ENCODE measurements around the gene CELF4.
A peak's percentile ranks its signal among the peaks of the same experiment; 100 is the strongest.

CELF4 gene

GRCh38 chr18:37414816-37415215, 150.8 kb downstream of the CELF4 start:
- H3K27ac ChIP-seq (ENCODE audit: poor library complexity, severe bottlenecking): no peak overlapping the region
- no peak overlapping the region for H3K4me3 ChIP-seq (ENCODE audit: severe bottlenecking)
- ATAC-seq (ENCODE audit: low read depth) (no peak), DNase-seq (ENCODE audit: low spot score) (no peak)
- H3K4me1 ChIP-seq (ENCODE audit: insufficient read depth, poor library complexity, severe bottlenecking): peaks cover 8% of the 10 kb centered on the region
- H3K27me3 ChIP-seq (ENCODE audit: insufficient read depth, poor library complexity, severe bottlenecking): no peaks in the 10 kb centered on the region
- H3K9me3 ChIP-seq (ENCODE audit: severe bottlenecking): no peaks in the 10 kb centered on the region
- no peaks in the 10 kb centered on the region for H3K36me3 ChIP-seq (ENCODE audit: low read depth)
- TF ChIP-seq, protein P1, sequence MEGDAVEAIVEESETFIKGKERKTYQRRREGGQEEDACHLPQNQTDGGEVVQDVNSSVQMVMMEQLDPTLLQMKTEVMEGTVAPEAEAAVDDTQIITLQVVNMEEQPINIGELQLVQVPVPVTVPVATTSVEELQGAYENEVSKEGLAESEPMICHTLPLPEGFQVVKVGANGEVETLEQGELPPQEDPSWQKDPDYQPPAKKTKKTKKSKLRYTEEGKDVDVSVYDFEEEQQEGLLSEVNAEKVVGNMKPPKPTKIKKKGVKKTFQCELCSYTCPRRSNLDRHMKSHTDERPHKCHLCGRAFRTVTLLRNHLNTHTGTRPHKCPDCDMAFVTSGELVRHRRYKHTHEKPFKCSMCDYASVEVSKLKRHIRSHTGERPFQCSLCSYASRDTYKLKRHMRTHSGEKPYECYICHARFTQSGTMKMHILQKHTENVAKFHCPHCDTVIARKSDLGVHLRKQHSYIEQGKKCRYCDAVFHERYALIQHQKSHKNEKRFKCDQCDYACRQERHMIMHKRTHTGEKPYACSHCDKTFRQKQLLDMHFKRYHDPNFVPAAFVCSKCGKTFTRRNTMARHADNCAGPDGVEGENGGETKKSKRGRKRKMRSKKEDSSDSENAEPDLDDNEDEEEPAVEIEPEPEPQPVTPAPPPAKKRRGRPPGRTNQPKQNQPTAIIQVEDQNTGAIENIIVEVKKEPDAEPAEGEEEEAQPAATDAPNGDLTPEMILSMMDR (IDR thresholded peaks at IDR 0.05; ENCODE audit: poor library complexity, severe bottlenecking): no peak

DNA sequence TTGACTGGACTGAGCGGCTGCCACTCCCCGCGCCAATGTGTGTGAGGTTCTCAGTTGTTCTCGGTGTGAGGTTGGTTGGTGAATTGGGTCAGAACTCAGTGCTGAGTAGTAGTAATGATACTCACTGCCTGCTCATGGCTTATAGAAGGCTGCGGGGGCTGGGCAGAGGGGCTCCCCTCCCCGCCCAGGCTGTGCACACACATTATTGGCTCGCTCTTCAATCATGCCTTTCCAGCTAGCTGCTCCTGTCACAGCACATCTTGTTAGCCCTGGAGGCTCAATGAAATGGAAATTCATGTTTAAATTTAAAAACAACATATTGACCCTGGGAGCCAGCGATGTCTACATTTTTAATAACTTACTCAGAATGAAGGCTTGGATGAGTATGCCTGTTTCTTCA, 152.8 kb downstream of the CELF4 start:
- Histone ChIP-seq H3K4me3 (ENCODE audit: severe bottlenecking) (no peak overlapping the region), H3K27ac (ENCODE audit: poor library complexity, severe bottlenecking) (no peak overlapping the region), H3K36me3 (ENCODE audit: low read depth) (no peaks in the 10 kb centered on the region), H3K27me3 (ENCODE audit: insufficient read depth, poor library complexity, severe bottlenecking) (no peaks in the 10 kb centered on the region), H3K4me1 (ENCODE audit: insufficient read depth, poor library complexity, severe bottlenecking) (no peaks in the 10 kb centered on the region), H3K9me3 (ENCODE audit: severe bottlenecking) (no peaks in the 10 kb centered on the region)
- no peak for DNase-seq (ENCODE audit: low spot score)
- no peak for ATAC-seq (ENCODE audit: low read depth)
- TF ChIP-seq, protein P1 (IDR thresholded peaks at IDR 0.05; ENCODE audit: poor library complexity, severe bottlenecking): no peak

DNA sequence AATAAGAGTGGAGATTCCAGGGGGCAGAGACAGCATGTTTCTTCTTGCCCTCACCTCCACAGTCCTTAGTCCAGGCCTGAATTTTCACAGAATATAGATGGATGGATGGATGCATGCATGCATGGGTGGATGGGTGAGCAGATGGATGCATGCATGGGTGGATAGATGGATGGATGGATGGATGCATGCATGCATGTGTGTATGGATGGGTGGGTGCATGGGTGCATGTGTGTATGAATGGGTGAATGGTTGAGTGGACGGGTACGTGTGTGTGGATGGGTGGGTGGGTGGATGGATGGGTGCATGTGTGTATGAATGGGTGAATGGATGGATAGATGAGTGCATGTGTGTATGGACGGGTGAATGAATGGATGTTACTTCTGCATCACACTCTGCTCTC, 153.3 kb downstream of the CELF4 start:
- TF ChIP-seq, protein P1 (IDR thresholded peaks at IDR 0.05; ENCODE audit: poor library complexity, severe bottlenecking): no peak
- ATAC-seq (ENCODE audit: low read depth): no peak
- no peaks in the 10 kb centered on the region for H3K4me1 ChIP-seq (ENCODE audit: insufficient read depth, poor library complexity, severe bottlenecking)

DNA sequence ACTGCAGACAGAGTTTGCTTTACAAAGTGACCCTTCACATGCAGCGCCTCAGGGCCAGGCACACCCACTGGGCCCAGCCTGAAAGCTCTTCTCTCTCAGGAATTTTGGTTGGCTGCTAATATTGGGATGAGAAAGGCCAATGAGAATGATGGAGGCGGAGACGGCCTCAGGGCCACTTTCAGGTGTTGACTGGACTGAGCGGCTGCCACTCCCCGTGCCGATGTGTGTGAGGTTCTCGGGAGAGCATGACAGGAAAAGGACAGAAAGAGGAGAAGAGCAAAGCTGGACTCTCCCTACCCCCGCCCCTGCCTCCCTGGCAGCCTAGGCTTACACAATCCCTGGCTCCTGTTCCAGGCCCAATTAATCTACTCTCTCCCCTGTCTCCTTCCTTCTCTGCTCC, 155.7 kb downstream of the CELF4 start:
- H3K4me1 ChIP-seq (ENCODE audit: insufficient read depth, poor library complexity, severe bottlenecking): no peaks in the 10 kb centered on the region
- no peaks in the 10 kb centered on the region for H3K36me3 ChIP-seq (ENCODE audit: low read depth)
- DNase-seq (ENCODE audit: low spot score) (no peak), ATAC-seq (ENCODE audit: low read depth) (0 out of 3 replicates have a peak, but pooled peaks have one; percentile 25)
- H3K4me3 ChIP-seq (ENCODE audit: severe bottlenecking): no peak overlapping the region
- no peaks in the 10 kb centered on the region for H3K9me3 ChIP-seq (ENCODE audit: severe bottlenecking)
- H3K27ac ChIP-seq (ENCODE audit: poor library complexity, severe bottlenecking): no peak overlapping the region
- no peaks in the 10 kb centered on the region for H3K27me3 ChIP-seq (ENCODE audit: insufficient read depth, poor library complexity, severe bottlenecking)
- TF ChIP-seq, protein P1 (IDR thresholded peaks at IDR 0.05; ENCODE audit: poor library complexity, severe bottlenecking): no peak

More for the DNA sequence above, 153.3 kb downstream of the CELF4 start:
- Histone ChIP-seq H3K4me3 (ENCODE audit: severe bottlenecking) (no peak overlapping the region), H3K27ac (ENCODE audit: poor library complexity, severe bottlenecking) (no peak overlapping the region), H3K27me3 (ENCODE audit: insufficient read depth, poor library complexity, severe bottlenecking) (no peaks in the 10 kb centered on the region), H3K9me3 (ENCODE audit: severe bottlenecking) (no peaks in the 10 kb centered on the region), H3K36me3 (ENCODE audit: low read depth) (no peaks in the 10 kb centered on the region)
- DNase-seq (ENCODE audit: low spot score): no peak

GRCh38 chr18:37408676-37409265, 156.8 kb downstream of the CELF4 start:
- Histone ChIP-seq H3K27ac (ENCODE audit: poor library complexity, severe bottlenecking) (no peak overlapping the region), H3K4me3 (ENCODE audit: severe bottlenecking) (no peak overlapping the region), H3K4me1 (ENCODE audit: insufficient read depth, poor library complexity, severe bottlenecking) (no peaks in the 10 kb centered on the region), H3K9me3 (ENCODE audit: severe bottlenecking) (no peaks in the 10 kb centered on the region), H3K27me3 (ENCODE audit: insufficient read depth, poor library complexity, severe bottlenecking) (no peaks in the 10 kb centered on the region), H3K36me3 (ENCODE audit: low read depth) (no peaks in the 10 kb centered on the region)
- TF ChIP-seq, protein P1 (IDR thresholded peaks at IDR 0.05; ENCODE audit: poor library complexity, severe bottlenecking): no peak
- no peak for DNase-seq (ENCODE audit: low spot score)
- no peak for ATAC-seq (ENCODE audit: low read depth)

Data from RWPE2 (cell line).